ENCODE results near the gene ACTRT2. TPM values are rescaled to one million over a fixed set of nuclear protein-coding genes. Genes with fewer than 3 reads are reported as not detected.

ACTRT2 gene
- polyA plus RNA-seq (2013, experiment 1 of 2), result not detected
- polyA plus RNA-seq (2013, experiment 2 of 2), result not detected

DNA sequence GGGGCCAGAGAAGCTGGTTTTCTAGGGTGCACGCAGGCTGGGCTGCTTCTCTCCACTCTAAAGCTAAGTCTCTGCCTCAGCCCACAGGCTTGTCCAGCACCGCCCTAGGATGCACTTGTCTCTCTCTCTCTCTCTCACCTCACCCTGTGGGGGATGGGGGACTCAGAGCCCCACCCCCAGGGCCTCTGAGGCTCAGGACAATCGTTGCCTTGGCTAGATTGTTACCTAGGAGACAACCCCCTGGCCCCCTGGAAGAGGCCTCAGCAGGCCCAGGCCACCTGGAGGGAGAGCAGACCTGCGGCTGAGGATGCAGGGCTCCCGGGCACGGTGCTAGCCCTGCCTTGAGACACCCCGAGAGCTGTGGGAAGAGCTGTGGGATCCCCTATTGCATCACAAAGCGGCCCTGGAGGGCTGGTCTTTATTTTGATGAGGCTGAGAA is at the start of gene ACTRT2:
Gene ACTRT2 (plus strand): TSS at position 235 of the 439 bp plus-strand sequence. CDS start 220 bp downstream, outside the sequence.
- H3K4me3 ChIP-seq (ENCODE audit: extremely low read depth, insufficient read depth, low read length, poor library complexity, severe bottlenecking), result no peak within 1 kb of the TSS
- H3K4me1 ChIP-seq (ENCODE audit: control insufficient read depth, insufficient read depth, low read length, poor library complexity, severe bottlenecking), result no peaks in the 10 kb centered on the region
- no peak within 1 kb of the TSS for H3K27ac ChIP-seq (ENCODE audit: low read depth, low read length, severe bottlenecking)
- H3K9me3 ChIP-seq (ENCODE audit: control insufficient read depth, low read length), result peaks cover 28% of the 10 kb centered on the region
- WGBS, 2 experiments (ENCODE audit: insufficient coverage in 2 of 2), result 62 to 65% methylated on average over 5 to 7 of the region's 8 CpGs
- no peaks in the 10 kb centered on the region for H3K36me3 ChIP-seq (ENCODE audit: control insufficient read depth, insufficient read depth, low read length)

DNA sequence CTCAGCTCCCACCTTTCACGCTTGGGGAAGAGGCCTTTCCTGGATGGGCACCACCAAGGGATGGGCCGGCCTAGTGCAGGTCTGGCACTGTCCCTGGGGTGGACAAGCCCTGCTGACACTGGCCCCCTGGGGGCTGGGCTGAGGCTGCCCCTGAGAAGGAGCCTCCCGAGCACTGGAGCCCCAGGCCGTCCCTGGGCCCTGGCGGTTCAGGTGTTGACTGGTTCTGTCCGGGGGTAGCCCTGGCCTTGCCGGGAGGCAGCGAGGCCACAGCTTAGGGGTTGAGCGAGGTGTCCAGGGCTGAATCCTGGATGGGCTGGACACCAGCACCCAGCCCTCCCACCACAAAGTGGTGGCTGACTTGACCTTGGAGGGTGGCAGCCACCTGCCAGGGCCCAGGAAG is 49.7 kb upstream of the ACTRT2 start:
- Histone ChIP-seq H3K4me1 (ENCODE audit: control insufficient read depth, insufficient read depth, low read length, poor library complexity, severe bottlenecking) (no peaks in the 10 kb centered on the region), H3K4me3 (ENCODE audit: extremely low read depth, insufficient read depth, low read length, poor library complexity, severe bottlenecking) (no peak overlapping the region), H3K27ac (ENCODE audit: low read depth, low read length, severe bottlenecking) (no peak overlapping the region), H3K36me3 (ENCODE audit: control insufficient read depth, insufficient read depth, low read length) (no peaks in the 10 kb centered on the region), H3K9me3 (ENCODE audit: control insufficient read depth, low read length) (peaks cover 38% of the 10 kb centered on the region)
- 88 to 91% methylated on average over 6 to 9 of the region's 9 CpGs for WGBS, 2 experiments (ENCODE audit: insufficient coverage in 2 of 2)

DNA sequence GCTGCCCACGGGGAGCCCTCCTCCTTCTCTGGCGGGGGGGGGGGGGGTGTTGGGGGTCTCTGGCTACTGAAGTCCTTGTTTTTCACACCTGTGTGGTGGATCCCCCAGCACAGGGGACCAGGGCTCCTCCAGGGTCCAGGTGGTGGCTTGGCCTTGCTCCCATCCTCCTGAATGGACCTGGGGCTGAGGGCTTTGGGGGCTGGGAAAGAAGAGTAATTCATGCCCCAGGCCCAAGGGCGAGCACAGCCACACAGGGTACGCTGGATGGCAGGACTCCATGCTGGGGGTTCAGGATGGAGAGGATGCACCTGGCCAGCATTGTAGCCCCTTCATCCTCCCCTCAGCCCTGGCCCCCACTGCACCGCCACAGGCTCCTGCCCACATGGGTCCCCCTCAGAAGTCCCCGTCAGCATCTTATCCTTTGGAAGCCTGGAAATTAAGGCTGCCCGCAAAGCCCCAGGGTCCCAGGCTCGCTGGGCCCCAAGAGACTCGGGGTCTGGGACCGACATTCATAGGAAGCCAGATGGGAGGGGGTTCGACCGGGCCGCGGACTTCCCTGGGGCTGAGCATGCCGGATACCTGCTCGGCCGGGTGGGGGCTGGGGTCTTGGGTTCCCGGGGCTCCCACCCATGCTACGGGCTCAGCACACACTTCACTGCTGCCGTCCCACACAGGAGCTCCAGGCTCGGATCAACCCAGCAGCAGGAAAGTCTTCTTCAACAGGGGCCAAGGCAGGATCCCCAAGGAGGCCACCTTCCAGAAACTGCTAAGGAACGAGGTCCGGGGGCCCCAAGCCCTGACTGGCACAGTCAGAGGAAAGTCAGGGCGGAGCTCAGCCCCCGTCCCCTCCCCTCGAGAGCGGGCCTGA is 49.0 kb upstream of the ACTRT2 start:
- Histone ChIP-seq H3K9me3 (ENCODE audit: control insufficient read depth, low read length) (peaks cover 35% of the 10 kb centered on the region), H3K4me1 (ENCODE audit: control insufficient read depth, insufficient read depth, low read length, poor library complexity, severe bottlenecking) (no peaks in the 10 kb centered on the region), H3K36me3 (ENCODE audit: control insufficient read depth, insufficient read depth, low read length) (no peaks in the 10 kb centered on the region), H3K27ac (ENCODE audit: low read depth, low read length, severe bottlenecking) (no peak overlapping the region), H3K4me3 (ENCODE audit: extremely low read depth, insufficient read depth, low read length, poor library complexity, severe bottlenecking) (no peak overlapping the region)
- 83 to 85% methylated on average over 20 to 22 of the region's 27 CpGs for WGBS, 2 experiments (ENCODE audit: insufficient coverage in 2 of 2)

DNA sequence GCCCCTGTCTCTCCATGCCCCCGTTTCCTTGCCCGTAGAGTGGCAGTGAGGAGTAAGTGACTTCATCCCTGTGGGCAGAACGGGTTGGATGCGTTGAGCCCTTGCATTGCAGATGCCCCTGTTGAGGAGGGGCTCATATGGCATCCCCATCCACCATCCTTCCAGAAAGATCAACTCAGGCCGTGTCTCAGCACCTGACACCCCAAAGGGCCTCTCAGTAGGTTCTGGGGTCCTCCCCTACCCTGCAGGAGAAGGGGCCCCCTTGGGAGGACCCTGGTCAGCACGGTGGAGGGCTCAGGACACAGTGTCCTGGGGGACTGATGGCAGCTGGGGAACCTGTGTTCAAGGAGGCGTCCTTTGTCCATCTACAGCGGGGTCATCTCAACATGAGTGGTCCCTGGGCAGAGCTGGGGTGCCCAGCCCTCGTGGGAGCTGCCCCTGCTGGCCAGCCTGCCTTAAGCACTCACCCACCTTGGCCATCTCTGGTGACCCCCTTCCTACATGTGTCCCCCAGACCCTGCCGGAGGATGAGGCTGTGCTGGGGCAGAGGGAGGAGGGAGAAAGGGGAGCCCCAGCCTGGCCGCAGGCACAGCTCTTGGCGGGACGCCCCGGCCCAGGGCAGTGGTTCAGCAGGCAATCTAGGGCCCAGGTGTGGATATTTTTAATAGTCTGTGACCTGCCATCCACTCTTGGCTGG is 48.2 kb upstream of the ACTRT2 start:
- Histone ChIP-seq H3K9me3 (ENCODE audit: control insufficient read depth, low read length) (peaks cover 35% of the 10 kb centered on the region), H3K27ac (ENCODE audit: low read depth, low read length, severe bottlenecking) (no peak overlapping the region), H3K36me3 (ENCODE audit: control insufficient read depth, insufficient read depth, low read length) (no peaks in the 10 kb centered on the region), H3K4me3 (ENCODE audit: extremely low read depth, insufficient read depth, low read length, poor library complexity, severe bottlenecking) (no peak overlapping the region), H3K4me1 (ENCODE audit: control insufficient read depth, insufficient read depth, low read length, poor library complexity, severe bottlenecking) (no peaks in the 10 kb centered on the region)
- WGBS, 2 experiments (ENCODE audit: insufficient coverage in 2 of 2), result 75 to 82% methylated on average over 7 to 9 of the region's 14 CpGs

DNA sequence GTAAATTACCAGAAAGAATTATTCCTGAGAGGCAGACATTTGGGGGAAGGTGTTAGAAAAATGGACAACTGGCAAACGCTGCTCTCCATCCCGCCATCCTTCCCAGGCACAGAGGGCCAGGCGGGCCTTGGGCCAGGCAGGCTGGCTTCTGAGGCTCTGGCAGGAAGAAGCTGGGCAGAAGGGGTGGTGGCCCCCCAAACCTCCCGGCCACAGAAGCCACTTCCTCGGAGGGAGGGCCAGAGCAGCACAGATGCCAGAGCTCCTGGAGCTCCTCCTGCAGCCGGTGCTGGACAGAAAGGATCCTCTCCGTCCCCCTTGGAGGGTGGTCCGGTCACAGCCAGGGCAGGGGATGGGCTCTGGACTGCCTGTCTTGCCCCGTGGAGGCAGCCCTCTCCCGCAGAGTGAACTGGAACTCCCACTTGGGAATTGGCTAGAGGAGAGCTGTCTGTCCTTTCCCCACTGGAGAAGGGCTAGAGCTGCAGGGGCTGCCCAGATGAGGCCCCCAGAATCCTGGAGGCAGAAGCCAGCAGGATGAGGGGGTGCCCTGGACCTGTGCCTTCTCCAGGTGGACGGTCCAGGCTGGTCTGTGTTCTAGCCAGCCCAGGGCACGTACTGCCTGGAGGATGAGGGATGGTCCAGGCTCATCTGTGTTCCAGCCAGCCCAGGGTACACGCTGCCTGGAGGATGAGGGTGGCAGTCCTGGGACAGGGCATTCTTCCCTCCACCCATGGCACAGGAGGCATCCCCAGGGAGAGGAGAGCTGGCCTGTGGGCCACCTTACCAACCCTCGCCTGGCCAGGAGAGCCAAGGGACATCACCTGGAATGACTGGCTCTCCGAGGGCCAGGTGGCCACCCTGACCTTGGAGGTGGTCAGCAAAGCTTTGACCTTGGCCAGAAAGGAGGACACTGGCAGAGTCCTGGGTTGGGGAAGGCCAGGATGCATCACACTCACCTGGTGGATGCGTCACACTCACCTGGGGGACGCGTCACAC is 47.4 kb upstream of the ACTRT2 start:
- Histone ChIP-seq H3K9me3 (ENCODE audit: control insufficient read depth, low read length) (peaks cover 31% of the 10 kb centered on the region), H3K4me3 (ENCODE audit: extremely low read depth, insufficient read depth, low read length, poor library complexity, severe bottlenecking) (no peak overlapping the region), H3K4me1 (ENCODE audit: control insufficient read depth, insufficient read depth, low read length, poor library complexity, severe bottlenecking) (no peaks in the 10 kb centered on the region), H3K36me3 (ENCODE audit: control insufficient read depth, insufficient read depth, low read length) (no peaks in the 10 kb centered on the region), H3K27ac (ENCODE audit: low read depth, low read length, severe bottlenecking) (no peak overlapping the region)
- WGBS, 2 experiments (ENCODE audit: insufficient coverage in 2 of 2), result 77 to 81% methylated on average over 15 to 17 of the region's 18 CpGs

DNA sequence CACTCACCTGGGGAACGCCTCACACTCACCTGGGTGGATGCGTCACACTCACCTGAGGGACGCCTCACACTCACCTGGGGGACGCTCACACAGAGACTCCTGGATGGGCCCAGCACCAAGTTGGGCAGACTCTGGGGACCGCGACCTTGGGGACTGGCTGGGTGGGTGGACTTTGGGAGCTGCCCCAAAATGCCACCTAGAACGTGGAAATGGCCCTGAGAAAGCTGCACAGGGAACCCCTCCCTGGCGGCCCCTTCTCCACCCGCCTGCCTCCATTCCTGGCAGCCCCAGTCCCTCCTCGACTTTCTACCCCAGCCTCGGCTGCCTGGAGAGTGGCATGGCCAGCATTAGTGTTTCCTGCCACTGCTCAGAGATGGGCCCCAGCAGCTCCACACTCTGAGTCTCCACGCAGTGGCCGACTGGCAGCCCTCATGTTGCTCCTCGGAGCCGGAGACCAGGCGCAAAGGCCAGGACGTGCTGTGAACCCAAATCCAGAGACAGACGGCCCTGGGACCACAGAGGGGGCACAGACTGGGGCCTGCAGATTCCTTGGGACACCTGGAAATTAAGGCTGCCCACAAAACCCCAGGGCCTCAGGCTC is 46.5 kb upstream of the ACTRT2 start:
- 80 to 83% methylated on average over 15 to 17 of the region's 18 CpGs for WGBS, 2 experiments (ENCODE audit: insufficient coverage in 2 of 2)
- Histone ChIP-seq H3K36me3 (ENCODE audit: control insufficient read depth, insufficient read depth, low read length) (no peaks in the 10 kb centered on the region), H3K4me3 (ENCODE audit: extremely low read depth, insufficient read depth, low read length, poor library complexity, severe bottlenecking) (no peak overlapping the region), H3K27ac (ENCODE audit: low read depth, low read length, severe bottlenecking) (no peak overlapping the region), H3K9me3 (ENCODE audit: control insufficient read depth, low read length) (peaks cover 23% of the 10 kb centered on the region), H3K4me1 (ENCODE audit: control insufficient read depth, insufficient read depth, low read length, poor library complexity, severe bottlenecking) (no peaks in the 10 kb centered on the region)

DNA sequence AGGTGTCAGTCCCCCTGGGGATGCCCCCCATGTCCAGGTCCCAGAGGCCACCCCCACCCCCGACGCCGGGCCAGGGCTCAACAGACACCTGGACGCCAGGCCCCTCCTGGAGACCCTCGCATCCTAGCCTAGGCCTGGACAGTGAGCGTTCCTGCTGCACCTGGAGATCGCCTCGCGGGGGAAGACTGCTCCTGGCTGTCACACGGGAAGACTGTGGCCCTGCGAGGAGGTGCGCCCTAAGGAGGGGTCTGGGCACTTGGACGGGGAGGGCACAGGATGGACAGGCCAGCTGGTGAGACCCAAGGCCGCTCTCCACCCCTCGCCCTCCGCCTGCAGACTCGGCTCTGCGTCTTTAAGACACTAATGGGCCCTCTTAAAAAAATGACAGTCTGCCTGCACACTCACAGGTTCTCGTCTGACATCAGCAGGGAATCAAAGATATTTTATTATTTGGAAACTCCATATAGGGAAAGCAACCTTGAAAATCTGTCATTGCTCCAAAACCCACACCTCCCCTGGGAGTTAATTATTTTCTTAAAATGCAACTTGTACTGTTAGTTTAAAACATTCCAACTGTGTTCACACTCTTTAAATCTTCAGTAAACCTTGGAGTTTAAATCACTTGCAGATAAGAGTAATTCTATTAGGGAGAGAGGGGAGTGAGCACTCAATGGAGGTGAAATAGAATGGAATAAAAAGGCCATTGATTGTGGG is 45.6 kb upstream of the ACTRT2 start:
- H3K36me3 ChIP-seq (ENCODE audit: control insufficient read depth, insufficient read depth, low read length), result no peaks in the 10 kb centered on the region
- H3K27ac ChIP-seq (ENCODE audit: low read depth, low read length, severe bottlenecking), result no peak overlapping the region
- H3K4me1 ChIP-seq (ENCODE audit: control insufficient read depth, insufficient read depth, low read length, poor library complexity, severe bottlenecking), result no peaks in the 10 kb centered on the region
- H3K9me3 ChIP-seq (ENCODE audit: control insufficient read depth, low read length), result peaks cover 20% of the 10 kb centered on the region
- 76 to 92% methylated on average over 15 to 18 of the region's 19 CpGs for WGBS, 2 experiments (ENCODE audit: insufficient coverage in 2 of 2)
- no peak overlapping the region for H3K4me3 ChIP-seq (ENCODE audit: extremely low read depth, insufficient read depth, low read length, poor library complexity, severe bottlenecking)

DNA sequence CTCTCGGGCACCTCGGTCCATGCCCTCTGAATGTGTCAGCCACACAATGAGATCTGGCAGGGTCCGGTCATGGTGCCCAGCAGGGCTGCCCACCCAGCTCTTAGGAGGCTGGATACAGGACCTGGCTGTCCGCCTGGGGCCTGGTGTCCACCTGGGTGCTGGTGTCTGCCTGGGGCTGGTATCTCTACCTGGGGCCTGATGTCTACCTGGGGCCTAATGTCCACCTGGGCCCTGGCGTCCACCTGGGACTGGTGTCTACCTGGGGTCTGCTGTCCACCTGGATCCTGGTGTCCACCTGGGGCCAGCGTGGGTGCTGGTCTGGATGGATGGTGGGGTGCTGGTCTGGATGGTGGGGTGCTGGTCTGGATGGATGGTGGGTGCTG is 45.1 kb upstream of the ACTRT2 start:
- no peaks in the 10 kb centered on the region for H3K36me3 ChIP-seq (ENCODE audit: control insufficient read depth, insufficient read depth, low read length)
- 72 to 86% methylated on average over 4 to 5 of the region's 6 CpGs for WGBS, 2 experiments (ENCODE audit: insufficient coverage in 2 of 2)
- no peak overlapping the region for H3K27ac ChIP-seq (ENCODE audit: low read depth, low read length, severe bottlenecking)
- H3K9me3 ChIP-seq (ENCODE audit: control insufficient read depth, low read length), result peaks cover 15% of the 10 kb centered on the region
- no peaks in the 10 kb centered on the region for H3K4me1 ChIP-seq (ENCODE audit: control insufficient read depth, insufficient read depth, low read length, poor library complexity, severe bottlenecking)
- H3K4me3 ChIP-seq (ENCODE audit: extremely low read depth, insufficient read depth, low read length, poor library complexity, severe bottlenecking), result no peak overlapping the region

DNA sequence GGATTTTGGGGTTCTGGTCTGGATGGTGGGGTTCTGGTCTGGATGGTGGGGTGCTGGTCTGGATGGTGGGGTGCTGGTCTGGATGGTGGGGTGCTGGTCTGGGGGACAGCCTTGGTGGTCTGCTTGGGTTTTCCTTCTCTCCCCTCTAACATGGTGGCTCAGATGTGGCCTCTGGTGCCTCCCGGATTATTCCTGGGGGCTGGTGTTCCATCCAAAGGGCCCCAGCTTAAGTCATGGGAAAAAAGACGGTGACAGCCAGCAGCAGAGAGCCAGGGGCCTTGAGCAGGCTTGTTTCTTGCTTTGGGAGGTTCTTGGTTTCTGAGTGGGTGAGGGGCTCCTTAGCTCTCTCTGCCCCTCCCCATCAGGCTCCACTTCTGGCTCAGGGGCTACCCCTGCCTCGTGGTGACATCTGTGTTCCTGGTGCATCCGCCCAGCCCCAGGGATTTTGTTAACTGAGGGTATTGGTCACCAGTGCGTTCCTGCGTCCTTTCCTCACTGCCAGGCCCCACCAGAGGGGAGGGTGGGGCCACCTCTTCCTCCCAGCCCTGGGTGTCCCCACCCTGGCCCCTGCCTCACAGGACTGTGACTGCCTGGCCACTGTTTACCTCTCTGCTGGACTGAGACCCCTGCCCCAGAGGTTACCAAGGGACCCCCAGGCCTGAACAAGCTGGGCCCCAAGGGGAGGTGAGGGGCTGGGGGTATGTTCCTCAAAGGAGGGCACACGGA is 43.2 kb upstream of the ACTRT2 start:
- WGBS, 2 experiments (ENCODE audit: insufficient coverage in 2 of 2), result 85 to 94% methylated on average over 4 to 6 of the region's 7 CpGs
- H3K4me1 ChIP-seq (ENCODE audit: control insufficient read depth, insufficient read depth, low read length, poor library complexity, severe bottlenecking), result no peaks in the 10 kb centered on the region
- no peak overlapping the region for H3K27ac ChIP-seq (ENCODE audit: low read depth, low read length, severe bottlenecking)
- no peak overlapping the region for H3K4me3 ChIP-seq (ENCODE audit: extremely low read depth, insufficient read depth, low read length, poor library complexity, severe bottlenecking)
- H3K9me3 ChIP-seq (ENCODE audit: control insufficient read depth, low read length), result peaks cover 13% of the 10 kb centered on the region
- H3K36me3 ChIP-seq (ENCODE audit: control insufficient read depth, insufficient read depth, low read length), result no peaks in the 10 kb centered on the region

All from mesodermal cell (in vitro differentiated cells).